ENCODE results near the gene COQ3.
A peak's percentile ranks its signal among the peaks of the same experiment; 100 is the strongest.

The COQ3 gene

GRCh38 chr6:99331531-99331930 lies 62.5 kb downstream of the COQ3 start:
- no peak for DNase-seq (ENCODE audit: low read depth)

- DNase-seq (ENCODE audit: low read depth): peak; percentile 69
These were observed 63.8 kb downstream of the COQ3 start for GRCh38 chr6:99330159-99330558.

GRCh38 chr6:99324996-99325395 lies 69.0 kb downstream of the COQ3 start:
- no peak for DNase-seq (ENCODE audit: low read depth)
